K562 (cell line): ENCODE data around the gene KIF6. TPM values are rescaled to one million over a fixed set of nuclear protein-coding genes. Genes with fewer than 3 reads are reported as not detected.

ENCODE experiments used
- ATAC-seq: fragments of 200-7000 bp; cut with Tn5 transposase; 3 replicates; pipeline ENCODE4 v1.9.1; 2020; ENCODE audit warnings: moderate library complexity
- BruUV-seq: library from RNA; stranded (reverse); fragments of 400-500 nt; replicated peaks from 2 replicates; lab custom pipeline; 2021; lab: Mats Ljungman, UMichigan
- CTCF ChIA-PET: fragments of 300-600 bp; formaldehyde crosslinking; extraction: SDS; loops from one replicate; lab custom pipeline; 2021; ENCODE audit warnings: low intra/inter-chr PET ratio; lab: Yijun Ruan, JAX
- POLR2A ChIA-PET: fragments of 300-600, 350-650 bp; sonication (Branson Sonifier 250); formaldehyde crosslinking; extraction: SDS; loops from one replicate; lab custom pipeline; 2021; ENCODE audit warnings: antibody characterized with exemption, inconsistent platforms; lab: Yijun Ruan, JAX
- DNase-seq, 4 experiments: peaks; one replicate each; pipeline versions ENCODE4 v3.0.0 to v3.0.0-alpha.2; 2011 to 2018; ENCODE audit warnings: low spot score in 3 of 4, mixed read lengths in 3 of 4; ENCODE audit errors: extremely low read depth in 1 of 4
- FAIRE-seq: peaks from 2 replicates; lab custom pipeline; 2011; peaks lifted over from hg19 to GRCh38; lab: Jason Lieb, UNC
- H2AFZ ChIP-seq: 2 replicates; pipeline ENCODE4 v1.6.0; 2011; ENCODE audit warnings: low read depth, low read length, control low read depth, inconsistent platforms
- H3K27ac ChIP-seq: fragments of 200-600 bp; 3 replicates; pipeline ENCODE4 v1.8.0; 2011; ENCODE audit warnings: low read depth, mild to moderate bottlenecking, control low read depth, inconsistent platforms, low read length, moderate library complexity, mixed read lengths; ENCODE audit errors: extremely low read depth
- H3K27me3 ChIP-seq, 2 experiments: fragments of 300-600 bp in 1 of 2; 2 replicates in 1 of 2; 3 replicates in 1 of 2; pipeline versions ENCODE4 v1.6.0 to v1.8.0; 2011; ENCODE audit warnings: inconsistent platforms in 2 of 2, low read length in 2 of 2, mild to moderate bottlenecking in 1 of 2, mixed read lengths in 1 of 2, moderate library complexity in 1 of 2; ENCODE audit not compliant: control insufficient read depth in 2 of 2, insufficient read depth in 2 of 2
- H3K36me3 ChIP-seq: fragments of 300-600 bp; 3 replicates; pipeline ENCODE4 v1.8.0; 2011; ENCODE audit warnings: mild to moderate bottlenecking, low read length, inconsistent platforms; ENCODE audit not compliant: control insufficient read depth, insufficient read depth
- H3K4me1 ChIP-seq, 2 experiments: fragments of 200-600 bp in 1 of 2; replicated peaks in 1 of 2; 2 replicates in 1 of 2; 3 replicates in 1 of 2; pipeline versions ENCODE4 v1.5.1 to v1.8.0; 2011; ENCODE audit warnings: inconsistent platforms in 2 of 2, low read length in 2 of 2, mild to moderate bottlenecking in 1 of 2, mixed read lengths in 1 of 2, moderate library complexity in 1 of 2; ENCODE audit not compliant: control insufficient read depth in 2 of 2, insufficient read depth in 2 of 2
- H3K4me2 ChIP-seq: 2 replicates; pipeline ENCODE4 v1.6.1; 2011; ENCODE audit warnings: low read length, control low read depth, inconsistent platforms, mixed read lengths; ENCODE audit not compliant: insufficient read depth
- H3K4me3 ChIP-seq: fragments of 200-600 bp; sonication (generic), shearing (Covaris generic); 2 replicates; pipeline ENCODE4 v1.5.1; 2016; ENCODE audit warnings: control low read depth, inconsistent platforms
- H3K79me2 ChIP-seq: fragments of 200-600 bp; 3 replicates; pipeline ENCODE4 v1.8.0; 2011; ENCODE audit warnings: low read length, inconsistent platforms; ENCODE audit not compliant: control insufficient read depth, insufficient read depth
- H3K9ac ChIP-seq, 2 experiments: 2 replicates each; pipeline versions ENCODE4 v1.6.0 to v1.6.1; 2011; ENCODE audit warnings: low read depth in 2 of 2, low read length in 2 of 2, control low read depth in 1 of 2, inconsistent platforms in 1 of 2, mild to moderate bottlenecking in 1 of 2, mixed read lengths in 1 of 2; ENCODE audit not compliant: insufficient read depth in 1 of 2
- H3K9me1 ChIP-seq: one replicate; pipeline ENCODE4 v1.6.0; 2011; ENCODE audit warnings: inconsistent platforms, mild to moderate bottlenecking, low read length, moderate library complexity; ENCODE audit not compliant: control insufficient read depth, insufficient read depth
- H3K9me3 ChIP-seq: replicated peaks from 2 replicates; pipeline ENCODE4 v1.5.1; 2011; ENCODE audit warnings: low read depth, low read length, inconsistent platforms; ENCODE audit not compliant: control insufficient read depth, insufficient read depth
- H4K20me1 ChIP-seq: replicated peaks from 2 replicates; pipeline ENCODE4 v1.6.1; 2011; ENCODE audit warnings: low read length, inconsistent platforms, mixed read lengths; ENCODE audit not compliant: control insufficient read depth, insufficient read depth
- HNRNPL ChIP-seq: fragments of 200-400 bp; formaldehyde crosslinking; IDR thresholded peaks from 2 replicates; pipeline ENCODE4 v1.6.1; 2017; ENCODE audit warnings: low read depth, mild to moderate bottlenecking, low read length
- WGBS: fragments of 100-300 bp; shearing (Covaris generic); methylation state at CpG from one replicate; pipeline ENCODE4 v1.1.6; 2016; ENCODE audit warnings: low coverage, mixed read lengths; ENCODE audit not compliant: insufficient coverage; ENCODE audit errors: missing lambda C conversion rate; 5-methylcytosine and 5-hydroxymethylcytosine counted together
- in situ Hi-C: fragments of 300-500 bp; cut with MboI; formaldehyde crosslinking; loops from 4 replicates; pipeline ENCODE4 v1.15.0; 2018; ENCODE audit warnings: inconsistent platforms, mixed read lengths
- intact Hi-C: fragments of 100-400 bp; cut with micrococcal nuclease; formaldehyde crosslinking; loops from 2 replicates; pipeline ENCODE4 v1.14.2; 2022
- polyA plus RNA-seq, 8 experiments: library from polyadenylated mRNA; depleted of rRNA in 4 of 8; stranded (reverse) in 5 of 8; unstranded in 3 of 8; fragments of >200 nt; fragmentation: Nextera tagmentation in 2 of 8; fragmentation: Illumina TruSeq in 1 of 8; extraction: Ambion mirVana in 2 of 8; extraction: Trizol in 1 of 8; gene quantifications; 2 replicates each; pipeline versions ENCODE4 v1.2.1 to v1.2.3, GENCODE V29; 2011 to 2014; ENCODE audit warnings: inconsistent platforms in 1 of 8, missing spikeins in 1 of 8
- total RNA-seq, 7 experiments: library from RNA; depleted of rRNA in 6 of 7; stranded (reverse); fragments of >200 nt in 6 of 7; fragmentation: Illumina TruSeq in 2 of 7; extraction: Trizol in 2 of 7; gene quantifications; 2 replicates each; pipeline versions ENCODE4 v1.2.1 to v1.2.3, GENCODE V29; 2011 to 2021; ENCODE audit warnings: low replicate concordance in 1 of 7
- TF ChIP-seq, protein P1 (sequence below): sonication (generic); formaldehyde crosslinking; IDR thresholded peaks from 2 replicates; pipeline ENCODE4 v1.8.1; 2023; ENCODE audit warnings: mild to moderate bottlenecking, missing genetic modification reagents

KIF6 gene
- total and polyA plus RNA-seq, 9 of the 15 experiments (the other 6 are each of a cell fraction or from before 2014, with no cell fraction given), result not detected

DNA sequence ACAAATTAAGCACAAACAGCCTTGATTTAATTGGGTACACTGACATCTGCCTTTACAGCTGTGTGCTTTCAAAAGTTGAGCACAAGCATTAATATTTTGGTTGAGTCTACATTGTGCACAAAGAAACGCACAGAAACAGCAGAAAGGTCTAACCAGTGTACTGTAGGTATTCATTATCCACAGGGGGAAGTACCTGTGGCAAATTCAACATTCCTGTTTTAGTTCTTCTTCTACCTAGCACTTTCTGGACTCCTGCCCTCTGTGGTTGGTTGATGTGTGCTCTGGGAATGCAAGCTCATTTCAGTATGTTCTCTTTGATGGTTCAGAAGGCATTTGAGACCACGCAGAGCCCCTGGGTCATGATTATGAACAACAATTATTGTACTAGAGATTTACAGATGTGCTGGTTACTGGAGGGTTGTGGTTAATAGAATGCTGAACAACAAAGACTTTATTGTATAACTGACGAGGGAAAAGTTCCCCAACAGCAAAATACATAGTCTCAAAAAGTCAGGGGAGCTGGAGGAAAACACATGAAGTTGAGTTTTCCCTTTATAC is 40.4 kb upstream of the KIF6 start:
- CTCF ChIA-PET, result no interaction called here

More for the DNA sequence above, 40.4 kb upstream of the KIF6 start:
- H3K27me3 ChIP-seq, result no peaks in the 10 kb centered on the region
- no peak overlapping the region for H3K27ac ChIP-seq
- POLR2A ChIA-PET, result interaction anchor here (0.5 to 0.7 kb wide), 2 partner anchors 16 to 571 kb away, joined by 4 read pairs; no protein-coding TSS in a partner anchor
- intact Hi-C loops, result no loop called here
- H3K36me3 ChIP-seq, result no peaks in the 10 kb centered on the region
- H4K20me1 ChIP-seq, result no peaks in the 10 kb centered on the region
- H3K9me3 ChIP-seq, result no peaks in the 10 kb centered on the region
- H3K9ac ChIP-seq, result no peak overlapping the region
- H3K4me3 ChIP-seq, result no peak overlapping the region
- no peaks in the 10 kb centered on the region for H3K4me1 ChIP-seq
- no TSS peak for BruUV-seq
- no peak overlapping the region for H3K4me2 ChIP-seq
- H3K79me2 ChIP-seq, result no peaks in the 10 kb centered on the region
- 4% methylated on average over 3 of the region's 3 CpGs for WGBS
- H2AFZ ChIP-seq, result no peak overlapping the region
- in situ Hi-C loops, result no loop called here
- no peak for ATAC-seq
- no peak for DNase-seq
- TF ChIP-seq, protein P1, sequence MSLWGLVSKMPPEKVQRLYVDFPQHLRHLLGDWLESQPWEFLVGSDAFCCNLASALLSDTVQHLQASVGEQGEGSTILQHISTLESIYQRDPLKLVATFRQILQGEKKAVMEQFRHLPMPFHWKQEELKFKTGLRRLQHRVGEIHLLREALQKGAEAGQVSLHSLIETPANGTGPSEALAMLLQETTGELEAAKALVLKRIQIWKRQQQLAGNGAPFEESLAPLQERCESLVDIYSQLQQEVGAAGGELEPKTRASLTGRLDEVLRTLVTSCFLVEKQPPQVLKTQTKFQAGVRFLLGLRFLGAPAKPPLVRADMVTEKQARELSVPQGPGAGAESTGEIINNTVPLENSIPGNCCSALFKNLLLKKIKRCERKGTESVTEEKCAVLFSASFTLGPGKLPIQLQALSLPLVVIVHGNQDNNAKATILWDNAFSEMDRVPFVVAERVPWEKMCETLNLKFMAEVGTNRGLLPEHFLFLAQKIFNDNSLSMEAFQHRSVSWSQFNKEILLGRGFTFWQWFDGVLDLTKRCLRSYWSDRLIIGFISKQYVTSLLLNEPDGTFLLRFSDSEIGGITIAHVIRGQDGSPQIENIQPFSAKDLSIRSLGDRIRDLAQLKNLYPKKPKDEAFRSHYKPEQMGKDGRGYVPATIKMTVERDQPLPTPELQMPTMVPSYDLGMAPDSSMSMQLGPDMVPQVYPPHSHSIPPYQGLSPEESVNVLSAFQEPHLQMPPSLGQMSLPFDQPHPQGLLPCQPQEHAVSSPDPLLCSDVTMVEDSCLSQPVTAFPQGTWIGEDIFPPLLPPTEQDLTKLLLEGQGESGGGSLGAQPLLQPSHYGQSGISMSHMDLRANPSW (CRISPR knock-in tag), result no peak
- no peak for TF ChIP-seq HNRNPL
- H3K9me1 ChIP-seq, result no peaks in the 10 kb centered on the region
- FAIRE-seq, result no peak
